ENCODE data around the gene MGST1.

MGST1 gene

GRCh38 chr12:16347391-16348298 is at the start of gene MGST1:
TSS of gene MGST1 (plus strand) at chr12:16347645. CDS start at chr12:16354253, 6,608 bp downstream.
- DNase-seq (ENCODE audit: low read depth): no peak

GRCh38 chr12:16299403-16299802 is 48.0 kb upstream of the MGST1 start:
- DNase-seq (ENCODE audit: low read depth): no peak

GRCh38 chr12:16300122-16300521 is 47.3 kb upstream of the MGST1 start:
- DNase-seq (ENCODE audit: low read depth): no peak

- no peak for DNase-seq (ENCODE audit: low read depth)
Measured at GRCh38 chr12:16300736-16301135, 46.7 kb upstream of the MGST1 start.

GRCh38 chr12:16303939-16304338 is 43.5 kb upstream of the MGST1 start:
- DNase-seq (ENCODE audit: low read depth): no peak

GRCh38 chr12:16307856-16308475 is 39.5 kb upstream of the MGST1 start:
- no peak for DNase-seq (ENCODE audit: low read depth)

- DNase-seq (ENCODE audit: low read depth): no peak
Measured at GRCh38 chr12:16310934-16311333, 36.5 kb upstream of the MGST1 start.

GRCh38 chr12:16323010-16323409 is 24.4 kb upstream of the MGST1 start:
- no peak for DNase-seq (ENCODE audit: low read depth)

- DNase-seq (ENCODE audit: low read depth): no peak
Measured at GRCh38 chr12:16323638-16324037, 23.8 kb upstream of the MGST1 start.

GRCh38 chr12:16324272-16324671 is 23.2 kb upstream of the MGST1 start:
- no peak for DNase-seq (ENCODE audit: low read depth)

- no peak for DNase-seq (ENCODE audit: low read depth)
Measured at GRCh38 chr12:16324772-16325171, 22.7 kb upstream of the MGST1 start.

- no peak for DNase-seq (ENCODE audit: low read depth)
Measured at GRCh38 chr12:16325426-16325825, 22.0 kb upstream of the MGST1 start.

- no peak for DNase-seq (ENCODE audit: low read depth)
Measured at GRCh38 chr12:16327963-16328362, 19.5 kb upstream of the MGST1 start.

GRCh38 chr12:16329594-16329993 is 17.9 kb upstream of the MGST1 start:
- no peak for DNase-seq (ENCODE audit: low read depth)

- no peak for DNase-seq (ENCODE audit: low read depth)
Measured at GRCh38 chr12:16330560-16330959, 16.9 kb upstream of the MGST1 start.

GRCh38 chr12:16331998-16332397 is 15.4 kb upstream of the MGST1 start:
- no peak for DNase-seq (ENCODE audit: low read depth)

- no peak for DNase-seq (ENCODE audit: low read depth)
Measured at GRCh38 chr12:16335838-16336237, 11.6 kb upstream of the MGST1 start.

GRCh38 chr12:16344269-16344668 is 3.2 kb upstream of the MGST1 start:
- DNase-seq (ENCODE audit: low read depth): no peak

GRCh38 chr12:16345105-16345504 is 2.3 kb upstream of the MGST1 start:
- DNase-seq (ENCODE audit: low read depth): no peak

- no peak for DNase-seq (ENCODE audit: low read depth)
Measured at GRCh38 chr12:16346958-16347357, 487 bp upstream of the MGST1 start.

- no peak for DNase-seq (ENCODE audit: low read depth)
Measured at GRCh38 chr12:16348435-16349130, 1.1 kb downstream of the MGST1 start.

- no peak for DNase-seq (ENCODE audit: low read depth)
Measured at GRCh38 chr12:16349131-16349460, 1.7 kb downstream of the MGST1 start.

- no peak for DNase-seq (ENCODE audit: low read depth)
Measured at GRCh38 chr12:16350682-16351081, 3.2 kb downstream of the MGST1 start.
